CD1c-positive myeloid dendritic cell (primary cell): ENCODE measurements around the gene CNTN4.

Experiments
- DNase-seq: peaks from one replicate; pipeline ENCODE4 v3.0.0-alpha.2; 2016; ENCODE audit errors: extremely low spot score

The CNTN4 gene

DNA sequence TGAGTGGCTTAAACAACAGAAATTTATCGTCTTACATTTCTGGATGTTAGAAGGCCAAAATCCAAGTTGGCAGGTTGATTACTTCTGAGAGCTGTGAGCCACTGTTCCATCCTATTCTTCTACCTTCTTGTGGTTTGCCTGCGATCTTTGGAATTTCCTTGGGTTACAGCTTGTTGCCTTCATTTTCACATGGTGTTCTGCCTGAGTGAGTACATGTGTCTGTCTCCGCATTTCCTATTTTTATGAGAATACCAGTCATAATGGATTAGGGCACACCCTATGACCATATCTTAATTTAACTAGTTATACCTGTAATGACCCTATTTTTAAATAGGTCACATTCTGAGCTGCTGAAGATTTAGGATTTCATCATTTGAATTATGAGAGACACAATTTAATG, 294.3 kb downstream of the CNTN4 start:
- no peak for DNase-seq

DNA sequence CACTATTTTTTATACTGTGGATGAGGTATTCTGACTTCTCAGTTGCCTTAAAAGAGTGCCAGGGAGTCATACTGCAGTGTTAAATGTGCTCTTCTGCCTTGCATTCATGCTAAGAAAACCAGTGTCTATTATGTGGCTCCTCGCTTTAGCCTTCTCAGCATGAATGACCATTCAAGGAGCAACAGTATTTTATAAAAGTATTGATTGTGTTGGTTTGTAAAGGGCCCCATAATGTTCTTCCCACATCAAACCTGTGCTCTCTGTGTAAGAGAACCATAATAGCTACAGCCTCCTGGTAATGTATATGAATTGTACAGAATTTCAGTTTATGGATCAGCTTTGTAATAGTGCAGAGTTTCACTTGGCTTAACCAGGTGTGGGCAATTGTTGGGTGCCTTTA, 316.4 kb downstream of the CNTN4 start:
- DNase-seq: no peak

DNA sequence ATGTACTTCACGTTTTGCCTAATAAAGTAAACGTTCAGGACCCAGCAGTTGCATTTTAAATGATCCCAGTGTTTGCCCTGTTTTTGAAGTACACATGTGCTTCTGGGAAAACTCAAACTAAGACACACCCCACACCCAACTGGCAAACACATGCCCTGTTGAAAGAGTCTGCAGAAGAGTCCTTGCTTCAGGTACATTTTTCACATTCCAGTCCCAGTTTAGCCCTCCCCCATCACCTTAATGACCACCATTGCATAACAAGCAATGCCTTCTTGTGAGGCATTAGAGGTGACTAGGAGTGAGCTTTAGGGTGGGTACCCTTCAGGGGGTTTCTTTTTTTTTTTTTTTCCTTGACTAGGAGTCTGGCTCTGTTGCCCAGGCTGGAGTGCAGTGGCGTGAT, 322.3 kb downstream of the CNTN4 start:
- no peak for DNase-seq

DNA sequence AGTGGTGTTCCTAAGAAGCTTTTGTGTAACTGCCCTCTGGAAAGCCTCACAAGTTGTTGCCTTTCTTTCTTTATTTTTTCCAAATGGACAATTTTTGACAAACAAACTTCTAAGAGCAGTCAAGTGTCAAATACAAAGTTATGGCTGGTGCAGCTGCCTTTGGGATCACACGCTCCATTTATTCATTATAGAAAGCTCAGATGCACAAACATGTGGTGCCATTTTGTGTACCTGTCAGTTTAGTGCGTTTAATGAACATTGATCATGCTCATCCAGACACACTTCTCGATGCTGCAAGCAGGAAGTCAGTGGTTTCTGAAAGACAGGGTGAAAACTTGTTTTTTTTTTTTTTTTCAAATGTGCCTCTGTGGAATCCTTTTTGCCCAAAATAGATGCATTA, 324.5 kb downstream of the CNTN4 start:
- no peak for DNase-seq

DNA sequence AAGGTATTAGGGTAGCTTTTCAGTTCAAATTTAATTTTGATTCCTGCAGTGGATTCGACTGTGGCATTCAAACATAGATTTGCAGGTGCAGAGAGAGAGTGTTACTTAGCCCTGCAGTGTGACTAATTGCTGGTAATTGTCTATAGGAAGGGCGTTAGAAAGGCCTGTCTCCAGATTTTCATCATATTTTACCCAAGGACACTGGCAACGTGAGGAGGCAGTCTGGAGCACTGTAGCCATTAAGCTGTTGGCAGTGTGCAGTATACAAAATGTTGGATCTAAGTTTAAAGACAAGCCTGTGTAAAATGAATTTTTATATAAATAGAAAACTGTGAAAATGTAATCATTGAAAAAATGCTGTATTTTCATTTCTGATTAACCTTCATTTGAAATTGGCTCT, 342.9 kb downstream of the CNTN4 start:
- no peak for DNase-seq

DNA sequence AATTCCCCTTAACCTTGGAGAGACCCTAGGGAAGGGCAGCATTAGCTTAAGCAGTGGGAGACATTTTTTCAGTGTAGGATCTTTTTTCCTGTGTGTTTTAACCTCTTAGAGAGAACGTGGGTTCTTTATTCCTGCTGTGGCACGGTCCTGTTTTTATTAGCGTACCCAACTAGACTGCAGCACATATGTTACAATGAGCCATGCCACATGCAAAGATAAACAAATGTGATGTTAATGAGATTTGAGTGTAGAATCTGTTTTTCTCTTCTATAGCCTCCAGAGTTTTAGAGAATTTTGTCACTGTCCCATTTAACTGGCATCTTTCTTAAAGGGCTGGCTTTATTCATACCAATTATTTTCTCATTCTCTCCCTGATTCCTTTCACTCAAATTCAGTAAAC, 347.5 kb downstream of the CNTN4 start:
- no peak for DNase-seq

DNA sequence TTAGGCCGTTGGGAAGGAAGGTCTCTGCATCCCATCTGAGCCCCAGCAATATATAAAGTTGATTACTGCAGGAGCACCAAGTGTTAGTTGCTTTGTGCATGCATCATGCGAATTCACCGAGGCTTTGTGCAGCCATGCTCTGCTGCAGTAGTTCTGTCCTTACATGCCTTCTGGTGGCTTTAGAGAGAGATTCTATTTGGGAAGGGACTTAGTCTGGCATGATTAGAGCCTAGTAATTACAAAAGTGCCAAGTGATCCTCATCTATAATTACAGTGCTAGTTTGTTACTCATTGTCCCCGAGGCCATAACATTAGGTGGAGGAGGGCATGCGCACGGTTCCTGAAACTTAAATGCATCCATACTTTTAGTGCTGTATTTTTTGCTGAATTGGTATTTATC, 353.6 kb downstream of the CNTN4 start:
- DNase-seq: no peak

DNA sequence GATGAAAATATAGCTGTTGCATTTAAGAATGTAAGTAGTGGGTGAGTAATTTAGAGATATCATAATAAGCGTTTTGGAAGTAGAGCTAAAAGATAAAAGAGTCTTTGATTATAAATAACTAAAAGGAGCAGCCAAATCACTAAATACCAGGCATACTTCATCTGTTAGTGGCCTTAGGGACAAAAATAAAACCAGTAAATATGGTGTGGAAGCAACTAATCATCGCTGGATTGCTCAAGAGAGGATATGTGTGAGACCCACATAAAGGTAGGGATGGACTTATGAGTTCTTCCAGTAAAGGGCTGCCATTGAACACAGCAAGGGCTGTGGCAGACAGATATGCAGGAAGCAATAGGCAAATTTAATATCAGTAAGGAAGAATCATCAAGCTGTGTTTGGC, 356.2 kb downstream of the CNTN4 start:
- DNase-seq: no peak

DNA sequence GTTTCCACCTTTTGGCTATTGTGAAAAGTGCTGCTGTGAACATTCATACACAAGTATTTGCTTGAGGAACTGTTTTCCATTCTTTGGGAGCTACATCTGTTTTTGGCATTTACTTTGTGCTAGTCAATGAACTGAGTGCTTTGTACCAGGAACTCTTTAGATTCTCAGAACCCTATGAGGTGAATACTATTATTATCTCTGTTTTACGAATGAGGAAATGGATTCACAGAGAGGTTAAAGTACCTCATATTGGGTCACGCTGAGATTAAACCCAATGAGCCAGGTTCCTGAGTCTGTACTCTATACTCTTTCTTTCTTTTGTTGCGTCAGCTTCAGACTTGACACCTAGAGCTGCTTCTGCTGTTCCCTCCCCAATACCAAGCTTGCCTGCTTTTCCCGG, 358.1 kb downstream of the CNTN4 start:
- no peak for DNase-seq

DNA sequence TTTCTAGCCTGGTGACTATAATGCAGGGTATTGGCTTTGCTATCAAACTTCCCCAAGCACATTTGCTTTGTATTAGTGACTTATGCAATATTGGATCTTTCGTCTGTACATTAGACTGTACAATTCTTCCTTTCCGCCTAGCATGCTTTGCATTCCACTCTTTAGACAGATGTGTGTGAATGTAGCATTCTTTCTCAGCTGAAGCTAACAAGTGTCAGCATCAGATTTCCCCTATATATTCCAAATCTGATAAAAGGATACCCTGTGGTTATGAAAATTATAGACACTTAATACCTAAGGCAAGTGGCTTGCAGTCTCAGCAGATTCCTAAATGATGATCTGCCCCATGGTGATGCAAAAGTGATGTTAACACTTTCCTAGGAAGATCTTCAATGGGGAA, 360.1 kb downstream of the CNTN4 start:
- DNase-seq: no peak

DNA sequence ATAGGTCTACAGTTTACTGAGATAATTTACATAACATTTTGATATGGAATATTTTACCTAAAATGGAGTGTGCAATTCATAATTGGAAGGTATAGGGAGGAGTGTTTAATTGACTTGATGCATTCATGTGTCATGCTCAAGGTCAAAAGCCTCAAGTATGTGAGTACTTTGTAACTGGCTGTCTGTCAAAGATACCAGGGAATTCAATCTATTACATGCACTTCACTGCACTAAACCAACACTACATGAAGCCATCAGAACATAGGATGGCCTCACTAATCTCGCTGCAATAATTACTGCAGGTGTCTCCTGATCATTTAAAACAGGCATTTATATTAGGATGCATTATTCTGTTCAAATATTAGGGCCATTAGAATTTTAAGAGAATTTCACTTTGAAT, 367.2 kb downstream of the CNTN4 start:
- DNase-seq: no peak

DNA sequence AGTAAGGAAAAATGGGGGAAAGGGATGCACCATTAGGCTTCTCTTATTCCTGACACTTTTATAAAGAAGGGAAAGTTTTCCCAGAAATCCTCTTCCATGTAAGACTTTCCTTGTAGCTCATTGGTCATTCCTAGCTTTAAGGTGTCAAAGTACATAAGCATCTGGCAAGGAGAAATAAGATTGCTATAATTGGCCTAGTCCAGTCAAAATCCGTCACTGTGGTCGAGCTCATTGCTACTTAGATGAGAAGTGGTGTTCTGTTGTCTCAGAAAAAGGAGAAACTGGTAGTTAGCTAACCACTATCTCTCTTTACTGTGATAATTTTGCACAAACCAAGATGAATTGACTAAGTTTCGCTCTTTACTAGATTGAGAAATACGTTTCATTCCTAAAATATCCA, 370.1 kb downstream of the CNTN4 start:
- DNase-seq: no peak

DNA sequence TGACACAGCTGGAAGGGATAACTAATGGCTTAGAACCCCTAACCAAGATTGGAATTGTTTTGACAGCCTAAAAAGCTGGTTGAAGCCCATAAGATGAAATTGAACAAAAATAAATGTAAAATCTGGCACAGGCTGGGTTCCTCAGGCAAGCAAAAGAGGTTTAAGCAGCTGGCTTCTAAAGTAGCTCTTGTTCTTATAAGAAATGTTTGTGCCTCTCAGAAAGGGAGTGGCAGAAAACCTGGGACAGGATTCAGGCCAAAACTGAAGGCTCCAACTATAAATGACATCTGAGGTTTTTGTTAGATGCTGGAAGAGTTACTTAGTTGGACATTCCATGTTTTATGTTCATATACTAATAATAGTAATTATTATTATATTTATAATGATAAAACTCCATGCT, 378.3 kb downstream of the CNTN4 start:
- no peak for DNase-seq

DNA sequence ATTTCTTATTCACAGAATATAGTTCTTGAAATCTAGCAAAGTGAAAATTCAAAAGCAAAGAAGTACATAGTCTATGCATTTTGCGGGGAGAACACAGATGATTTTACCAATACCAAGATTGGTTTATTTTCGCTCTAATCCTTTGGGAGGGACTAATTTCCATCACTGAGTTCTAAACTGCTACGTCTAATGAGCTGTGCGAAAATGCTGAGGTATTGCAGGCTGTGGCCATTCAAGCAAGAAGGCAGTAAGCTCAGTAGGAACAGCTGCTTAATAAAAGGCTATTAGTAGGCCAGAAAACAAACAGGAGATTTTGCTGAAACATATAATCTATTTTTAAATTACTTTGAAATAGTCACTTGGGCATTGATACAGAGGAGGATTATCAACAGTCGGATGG, 379.0 kb downstream of the CNTN4 start:
- DNase-seq: no peak

DNA sequence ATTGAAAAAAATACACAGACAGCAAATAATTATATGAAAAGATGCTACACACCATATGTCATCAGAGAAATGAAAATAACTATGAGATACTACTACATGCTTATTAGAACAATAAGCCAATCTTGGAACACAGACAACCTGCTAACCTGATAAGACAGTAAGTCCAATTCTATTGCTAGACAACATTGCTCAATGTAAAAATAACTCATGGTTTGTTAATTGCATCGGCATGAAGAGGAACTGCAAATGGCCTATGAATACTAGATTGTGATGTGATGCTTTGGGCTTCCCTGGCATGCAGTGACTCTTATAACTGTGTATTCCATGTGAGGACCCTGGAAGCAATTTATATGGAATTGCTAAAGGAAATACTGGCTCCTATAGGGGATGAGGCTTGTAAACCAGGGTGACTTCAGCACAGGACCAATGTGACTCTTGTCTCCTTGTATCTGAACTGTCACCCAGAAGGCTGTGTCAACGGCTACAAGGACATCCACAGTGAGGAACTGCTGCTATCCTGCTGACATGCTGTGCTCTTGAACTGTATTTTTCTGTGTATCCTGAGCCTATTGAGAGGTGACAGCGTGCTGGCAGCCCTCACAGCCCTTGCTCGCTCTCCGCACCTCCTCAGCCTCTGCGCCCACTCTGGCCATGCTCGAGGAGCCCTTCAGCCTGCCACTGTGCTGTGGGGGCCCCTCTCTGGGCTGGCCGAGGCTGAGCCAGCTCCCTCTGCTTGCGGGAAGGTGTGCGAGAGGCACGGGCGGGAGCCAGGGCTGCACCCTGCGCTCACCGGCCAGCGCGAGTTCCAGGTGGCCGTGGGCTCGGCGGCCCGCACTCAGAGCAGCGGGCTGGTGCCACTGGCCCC, 385.7 kb downstream of the CNTN4 start:
- DNase-seq: no peak

DNA sequence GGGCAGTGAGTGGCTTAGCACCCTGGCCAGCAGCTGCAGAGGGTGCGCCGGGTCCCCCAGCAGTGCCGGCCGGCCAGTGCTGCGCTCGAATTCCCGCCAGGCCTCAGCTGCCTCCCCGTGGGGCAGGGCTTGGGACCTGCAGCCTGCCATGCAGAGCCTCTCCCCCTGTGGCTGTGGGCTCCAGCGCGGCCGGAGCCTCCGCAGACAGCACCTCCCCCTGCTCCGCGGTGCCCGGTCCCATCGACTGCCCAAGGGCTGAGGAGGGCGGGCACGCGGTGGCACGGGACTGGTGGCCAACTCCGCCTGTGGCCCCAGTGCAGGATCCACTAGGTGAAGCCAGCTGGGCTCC, 386.3 kb downstream of the CNTN4 start:
- no peak for DNase-seq

DNA sequence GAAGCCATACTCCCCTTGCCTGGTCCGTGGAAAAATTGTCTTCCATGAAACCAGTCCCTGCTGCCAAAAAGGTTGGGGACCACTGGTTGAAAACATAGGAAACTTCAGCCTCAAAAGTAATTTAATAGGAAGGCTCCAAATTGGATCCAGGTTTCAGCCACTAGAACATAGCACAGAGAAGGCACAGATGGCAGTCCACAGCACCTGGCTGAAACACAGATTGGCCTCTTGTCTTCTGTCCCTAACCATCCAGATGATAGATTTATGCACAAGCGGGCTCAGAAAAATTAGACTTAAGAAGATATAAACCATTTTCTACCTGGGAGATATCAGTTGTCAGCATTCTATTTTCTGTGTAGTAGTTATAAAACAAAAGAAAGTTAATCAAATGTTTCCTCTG, 397.1 kb downstream of the CNTN4 start:
- DNase-seq: no peak

DNA sequence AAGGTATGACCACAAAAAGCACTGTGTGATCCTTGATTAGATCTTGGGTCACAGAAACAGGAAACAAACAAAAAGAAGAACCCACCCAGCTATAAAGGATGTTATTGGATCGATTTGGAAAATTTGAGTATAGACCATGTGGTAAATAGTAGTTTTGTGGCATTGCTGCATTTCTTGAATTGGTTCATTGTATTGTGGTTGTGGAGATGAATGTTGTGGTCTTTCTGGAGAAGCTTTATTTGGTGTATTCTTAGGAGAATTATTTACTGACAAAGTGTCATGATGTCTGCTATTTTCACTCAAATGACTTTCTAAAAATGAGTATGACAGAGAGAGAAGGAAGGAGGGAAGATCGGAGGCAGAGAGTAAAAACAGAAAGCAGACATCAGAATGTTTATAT, 406.2 kb downstream of the CNTN4 start:
- DNase-seq: no peak

DNA sequence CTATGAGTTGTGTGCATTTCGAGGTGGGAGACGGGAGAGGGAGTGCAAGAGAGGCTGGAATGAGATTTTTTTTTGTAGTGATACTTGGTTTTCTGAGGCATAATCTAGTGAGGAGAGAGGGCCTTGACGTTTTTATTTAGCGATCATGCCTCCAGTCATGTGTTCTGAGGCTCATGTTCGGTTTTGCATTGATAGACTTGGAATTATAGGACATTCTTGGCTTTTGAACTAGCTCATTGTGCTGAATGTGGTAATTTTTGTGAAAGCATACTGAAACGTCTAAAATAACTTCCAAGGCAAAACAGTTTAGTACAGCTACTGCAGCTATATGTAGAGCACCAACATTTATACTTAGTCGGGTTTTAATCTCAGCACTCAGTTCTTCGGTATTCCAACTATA, 408.1 kb downstream of the CNTN4 start:
- no peak for DNase-seq

DNA sequence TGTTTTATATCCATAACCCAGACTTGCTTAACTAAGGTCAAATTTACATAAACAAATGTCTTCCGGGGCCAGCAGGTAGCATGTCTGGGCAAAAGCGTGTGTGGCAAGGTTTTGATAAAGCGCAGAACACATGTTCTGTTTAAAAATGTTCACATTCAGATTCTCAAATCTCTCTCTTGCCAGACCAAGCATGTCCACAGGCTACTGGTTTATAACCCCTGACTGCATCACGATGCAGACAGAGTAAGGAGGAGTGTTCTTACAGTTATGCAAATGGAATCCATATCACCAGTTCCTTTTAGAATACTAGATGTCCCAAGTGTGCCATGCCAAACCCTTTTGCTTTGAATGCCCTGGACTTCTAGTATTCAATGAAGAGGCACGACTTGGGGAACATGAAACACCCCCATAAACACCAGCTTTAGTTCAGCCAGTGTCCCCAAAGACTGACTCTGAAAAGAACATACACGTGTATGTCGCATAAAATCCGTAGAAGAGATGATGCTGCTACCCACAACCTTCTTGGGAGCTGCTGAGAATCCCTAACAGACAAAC, 412.0 kb downstream of the CNTN4 start:
- no peak for DNase-seq

DNA sequence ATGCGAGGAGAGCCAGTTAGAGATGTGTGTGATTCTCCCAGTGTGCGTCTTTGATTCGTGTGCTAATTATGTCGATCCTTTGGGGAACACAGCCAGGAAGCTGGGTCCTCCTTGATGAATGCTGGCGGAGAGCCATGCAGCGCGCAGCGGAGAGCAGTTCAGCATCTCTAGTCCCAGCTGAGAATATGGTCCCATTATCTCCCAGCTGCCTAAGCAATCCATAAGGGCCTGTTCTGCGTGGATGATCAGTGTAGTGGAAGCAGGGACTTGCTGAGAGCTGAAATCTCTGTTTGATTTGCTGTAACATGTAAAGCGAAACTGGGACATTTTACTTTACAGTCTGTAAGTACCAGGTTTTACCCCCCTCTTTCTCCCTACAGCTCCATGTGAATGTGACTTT, 412.7 kb downstream of the CNTN4 start:
- DNase-seq: no peak

DNA sequence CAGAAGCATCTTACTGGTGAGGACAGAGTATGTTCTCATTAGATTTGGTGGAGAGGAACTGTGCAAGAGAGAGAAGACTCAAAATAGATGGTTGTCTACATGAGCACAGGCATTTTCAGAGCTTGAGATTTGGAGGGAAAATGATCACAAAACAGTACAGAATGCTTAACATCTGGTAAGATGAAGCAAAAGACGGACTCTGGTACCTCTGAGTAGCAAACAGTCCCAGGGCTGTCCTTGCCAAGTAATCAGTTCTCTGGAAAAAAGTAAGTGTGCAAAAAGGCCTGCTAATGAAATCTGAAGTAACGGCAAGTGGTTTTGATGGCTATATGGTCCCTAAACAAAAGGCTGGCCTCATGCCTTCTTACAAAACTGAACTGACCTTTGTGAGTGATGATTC, 414.2 kb downstream of the CNTN4 start:
- no peak for DNase-seq

DNA sequence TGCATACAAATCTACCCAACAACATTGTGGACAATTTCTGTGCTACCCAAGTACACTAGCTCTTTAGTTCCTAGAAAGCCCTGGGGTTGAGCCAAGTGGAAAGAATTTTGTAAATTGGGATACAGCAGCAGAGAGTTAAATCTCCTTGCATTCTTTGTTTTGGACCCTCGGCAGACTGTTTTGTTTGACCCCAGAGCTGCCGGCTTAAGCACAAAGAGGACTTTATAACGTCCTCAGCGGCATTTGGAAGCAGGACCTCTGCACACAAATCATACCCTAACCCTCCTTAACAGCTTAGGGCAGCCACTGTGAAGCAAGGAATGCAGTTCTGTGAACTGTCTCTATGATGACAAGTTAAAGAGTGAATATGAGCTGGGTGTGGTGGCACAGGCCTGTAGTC, 415.3 kb downstream of the CNTN4 start:
- no peak for DNase-seq
